Endodermal cell (in vitro differentiated cells): ENCODE results near the gene UBE3C. TPM values are rescaled to one million over a fixed set of nuclear protein-coding genes. Genes with fewer than 3 reads are reported as not detected.

Source experiments
- DNase-seq: peaks from one replicate; pipeline ENCODE4 v3.0.0-alpha.2; 2017
- H3K27ac ChIP-seq: 2 replicates; pipeline ENCODE4 v1.5.1; 2013; ENCODE audit warnings: mild to moderate bottlenecking, low read depth, low read length, moderate library complexity
- H3K27me3 ChIP-seq: 2 replicates; pipeline ENCODE4 v1.6.1; 2013; ENCODE audit warnings: mild to moderate bottlenecking, low read length, moderate library complexity; ENCODE audit not compliant: insufficient read depth, control insufficient read depth, poor library complexity, severe bottlenecking
- H3K36me3 ChIP-seq: 2 replicates; pipeline ENCODE4 v1.7.0; 2013; ENCODE audit warnings: mild to moderate bottlenecking, low read length, moderate library complexity; ENCODE audit not compliant: control insufficient read depth, insufficient read depth
- H3K4me1 ChIP-seq: one replicate; pipeline ENCODE4 v1.7.0; 2013; ENCODE audit warnings: low read length; ENCODE audit not compliant: control insufficient read depth, insufficient read depth
- H3K4me3 ChIP-seq: 2 replicates; pipeline ENCODE4 v1.5.1; 2013; ENCODE audit warnings: mild to moderate bottlenecking, low read length, moderate library complexity
- H3K9ac ChIP-seq: 2 replicates; pipeline ENCODE4 v1.6.1; 2013; ENCODE audit warnings: mild to moderate bottlenecking, low read length, moderate library complexity; ENCODE audit not compliant: poor library complexity, severe bottlenecking; ENCODE audit errors: extremely low read depth
- H3K9me3 ChIP-seq: 2 replicates; pipeline ENCODE4 v1.6.1; 2013; ENCODE audit warnings: mild to moderate bottlenecking, low read length, moderate library complexity; ENCODE audit not compliant: control insufficient read depth
- H3K27ac Mint-ChIP-seq: 2 replicates; pipeline ENCODE4 v1.8.0; 2020; ENCODE audit warnings: mixed read lengths
- H3K27me3 Mint-ChIP-seq: 2 replicates; pipeline ENCODE4 v1.8.0; 2021; ENCODE audit warnings: mild to moderate bottlenecking, mixed read lengths; ENCODE audit not compliant: insufficient read depth
- H3K36me3 Mint-ChIP-seq: 2 replicates; pipeline ENCODE4 v1.8.0; 2020; ENCODE audit warnings: low read depth, mixed read lengths
- H3K4me1 Mint-ChIP-seq: 2 replicates; pipeline ENCODE4 v1.8.0; 2020; ENCODE audit warnings: mixed read lengths
- H3K4me3 Mint-ChIP-seq: 2 replicates; pipeline ENCODE4 v1.8.0; 2020; ENCODE audit warnings: mild to moderate bottlenecking, moderate library complexity, mixed read lengths
- H3K9me3 Mint-ChIP-seq: 2 replicates; pipeline ENCODE4 v1.8.0; 2020; ENCODE audit warnings: mild to moderate bottlenecking, mixed read lengths
- WGBS, 2 experiments: methylation state at CpG; one replicate each; pipeline versions ENCODE4 v1.1.5 to v1.1.7; 2013; ENCODE audit warnings: missing lambda C conversion rate in 2 of 2, mixed read lengths in 1 of 2; ENCODE audit not compliant: insufficient coverage in 1 of 2, insufficient read length in 1 of 2; 5-methylcytosine and 5-hydroxymethylcytosine counted together
- total RNA-seq, 2 donors: library from RNA; stranded (reverse); fragmentation: NEBNext Ultra II Directional in 1 of 2; extraction: Animal tissue kit (Norgen Biotek cat#: 25700) in 1 of 2; gene quantifications; 2 replicates in 1 of 2; 3 replicates in 1 of 2; pipeline ENCODE4 v1.2.1, GENCODE V29; 2021
- TF ChIP-seq, protein P1 (sequence below): fragments of 200-600 bp; sonication (generic); conservative IDR thresholded peaks from 2 replicates; pipeline ENCODE4 v1.5.0; 2021; ENCODE audit warnings: antibody characterized with exemption, mild to moderate bottlenecking

Gene UBE3C
- total RNA-seq, 2 donors from 2014 or later: 53.4 to 55.9 TPM

DNA sequence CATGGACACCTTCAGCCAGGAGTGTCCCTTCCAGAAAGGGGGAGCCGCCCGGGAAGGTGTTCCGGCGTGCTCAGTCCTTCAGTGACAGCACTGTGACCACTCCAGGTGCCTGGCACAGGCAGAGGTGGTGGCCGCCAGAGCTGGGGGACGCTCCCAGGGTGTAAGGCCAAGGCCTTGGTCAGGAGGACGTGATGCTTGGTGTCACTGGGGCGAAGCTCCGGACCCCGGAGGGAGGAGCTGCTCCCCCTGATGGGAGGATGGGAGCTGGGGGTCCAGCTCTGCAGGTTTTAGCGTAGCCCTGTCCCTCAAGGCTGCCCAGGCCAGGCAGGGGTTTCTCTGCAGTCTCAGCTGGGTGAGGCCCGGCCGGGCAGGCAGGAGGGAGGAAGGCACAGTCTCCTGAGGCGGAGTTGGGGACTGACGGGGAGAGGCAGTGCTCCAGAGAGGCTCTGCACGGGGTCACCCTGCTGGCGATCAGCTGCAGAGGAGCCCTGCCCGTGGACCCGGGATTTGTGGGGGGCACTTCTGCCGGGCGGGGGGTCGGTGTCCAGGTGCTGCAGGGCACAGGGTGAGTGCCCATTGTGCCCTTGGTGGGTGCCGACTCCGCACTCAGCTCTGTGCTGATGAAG lies 141.6 kb downstream of the UBE3C start:
- TF ChIP-seq, protein P1, sequence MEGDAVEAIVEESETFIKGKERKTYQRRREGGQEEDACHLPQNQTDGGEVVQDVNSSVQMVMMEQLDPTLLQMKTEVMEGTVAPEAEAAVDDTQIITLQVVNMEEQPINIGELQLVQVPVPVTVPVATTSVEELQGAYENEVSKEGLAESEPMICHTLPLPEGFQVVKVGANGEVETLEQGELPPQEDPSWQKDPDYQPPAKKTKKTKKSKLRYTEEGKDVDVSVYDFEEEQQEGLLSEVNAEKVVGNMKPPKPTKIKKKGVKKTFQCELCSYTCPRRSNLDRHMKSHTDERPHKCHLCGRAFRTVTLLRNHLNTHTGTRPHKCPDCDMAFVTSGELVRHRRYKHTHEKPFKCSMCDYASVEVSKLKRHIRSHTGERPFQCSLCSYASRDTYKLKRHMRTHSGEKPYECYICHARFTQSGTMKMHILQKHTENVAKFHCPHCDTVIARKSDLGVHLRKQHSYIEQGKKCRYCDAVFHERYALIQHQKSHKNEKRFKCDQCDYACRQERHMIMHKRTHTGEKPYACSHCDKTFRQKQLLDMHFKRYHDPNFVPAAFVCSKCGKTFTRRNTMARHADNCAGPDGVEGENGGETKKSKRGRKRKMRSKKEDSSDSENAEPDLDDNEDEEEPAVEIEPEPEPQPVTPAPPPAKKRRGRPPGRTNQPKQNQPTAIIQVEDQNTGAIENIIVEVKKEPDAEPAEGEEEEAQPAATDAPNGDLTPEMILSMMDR: no peak
- H3K36me3 ChIP-seq: no peaks in the 10 kb centered on the region
- 92 to 96% methylated on average over 20 to 24 of the region's 24 CpGs for WGBS, 2 experiments
- Mint-ChIP-seq H3K36me3 (no peaks in the 10 kb centered on the region), H3K4me3 (no peak overlapping the region), H3K27ac (no peak overlapping the region), H3K27me3 (peaks cover 2% of the 10 kb centered on the region), H3K9me3 (peaks cover 17% of the 10 kb centered on the region), H3K4me1 (peaks cover 2% of the 10 kb centered on the region)
- no peak overlapping the region for H3K9ac ChIP-seq
- no peaks in the 10 kb centered on the region for H3K4me1 ChIP-seq
- DNase-seq: peak; percentile 54
- H3K27ac ChIP-seq: no peak overlapping the region
- no peak overlapping the region for H3K4me3 ChIP-seq
- peaks cover 8% of the 10 kb centered on the region for H3K9me3 ChIP-seq
- no peaks in the 10 kb centered on the region for H3K27me3 ChIP-seq

DNA sequence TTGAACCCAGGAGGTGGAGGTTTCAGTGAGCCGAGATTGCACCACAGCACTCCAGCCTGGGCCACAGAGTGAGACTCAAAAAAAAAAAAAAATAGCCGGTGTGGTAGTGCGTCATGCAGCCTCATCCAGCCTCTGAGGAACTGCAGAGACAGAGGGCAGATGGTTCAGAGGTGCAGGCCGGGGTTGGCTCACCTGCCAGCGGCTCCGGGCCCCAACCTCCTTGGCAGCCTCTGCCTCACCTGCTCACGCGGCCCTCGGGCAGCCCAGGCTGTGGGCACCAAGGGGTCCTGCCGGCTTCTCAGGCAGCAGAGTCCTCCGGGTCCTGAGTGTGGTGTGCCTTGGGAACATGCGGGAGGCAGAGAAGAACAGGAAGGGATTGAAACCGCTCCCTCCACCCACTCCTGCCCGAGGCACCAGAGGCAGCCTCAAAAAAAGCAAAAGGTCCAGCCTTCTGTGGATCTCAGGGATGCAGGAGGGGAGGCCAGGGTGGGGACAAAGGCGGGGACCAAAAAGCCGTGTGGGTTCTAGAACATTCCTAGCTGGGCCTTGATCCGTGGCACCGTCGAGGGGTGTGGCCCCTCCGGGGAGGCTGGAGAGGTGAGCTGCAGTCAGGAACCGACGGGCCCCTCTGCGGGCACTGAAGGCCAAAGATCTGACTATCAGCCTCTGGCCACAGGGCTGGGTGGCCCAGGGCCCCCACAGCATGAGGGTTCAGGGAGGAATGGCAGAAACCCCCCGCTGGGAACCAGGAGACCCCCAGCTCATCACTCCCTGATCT lies 142.7 kb downstream of the UBE3C start:
- H3K4me3 Mint-ChIP-seq: no peak overlapping the region

DNA sequence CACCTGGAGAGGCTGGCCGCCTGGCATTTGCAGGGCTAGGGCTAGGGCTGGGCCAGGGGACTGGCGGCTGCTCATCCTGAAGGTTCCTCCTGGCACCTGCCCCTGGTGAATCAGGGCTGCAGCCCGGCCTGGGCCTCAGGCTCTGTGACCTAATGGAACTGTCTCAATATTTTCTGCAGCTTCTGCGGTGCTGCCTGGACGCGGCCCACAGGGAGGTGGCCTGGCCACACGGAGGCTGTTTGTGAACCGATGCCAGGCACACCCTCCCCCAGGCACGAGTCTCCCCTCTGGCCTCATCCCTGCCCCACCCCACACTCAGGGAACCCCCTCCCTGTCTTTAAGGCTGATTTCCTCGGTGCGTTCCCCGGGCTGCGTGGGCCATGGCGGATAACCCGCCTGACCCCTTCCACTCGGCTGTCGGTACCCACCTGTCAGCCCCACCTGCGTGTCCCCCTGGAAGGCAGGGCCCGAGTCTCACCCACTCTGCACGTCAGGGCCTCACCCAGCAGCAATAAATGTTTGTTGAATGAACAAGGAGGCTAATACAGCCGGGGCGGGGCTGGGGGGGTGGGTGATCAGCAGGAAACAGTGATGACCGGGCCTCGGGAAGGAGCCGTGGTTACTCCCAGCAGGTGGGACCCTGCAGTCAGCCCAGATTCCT lies 143.5 kb downstream of the UBE3C start:
- H3K36me3 Mint-ChIP-seq: no peaks in the 10 kb centered on the region
- H3K27me3 ChIP-seq: no peaks in the 10 kb centered on the region
- no peaks in the 10 kb centered on the region for H3K36me3 ChIP-seq
- H3K4me3 Mint-ChIP-seq: no peak overlapping the region
- H3K27ac ChIP-seq: no peak overlapping the region
- H3K27me3 Mint-ChIP-seq: peaks cover 2% of the 10 kb centered on the region
- TF ChIP-seq, protein P1: no peak
- peaks cover 8% of the 10 kb centered on the region for H3K9me3 ChIP-seq
- H3K9ac ChIP-seq: no peak overlapping the region
- DNase-seq: peak; percentile 75
- H3K27ac Mint-ChIP-seq: no peak overlapping the region
- H3K4me3 ChIP-seq: no peak overlapping the region
- H3K9me3 Mint-ChIP-seq: peaks cover 18% of the 10 kb centered on the region
- 76 to 82% methylated on average over 16 to 25 of the region's 25 CpGs for WGBS, 2 experiments
- H3K4me1 Mint-ChIP-seq: peaks cover 2% of the 10 kb centered on the region
- no peaks in the 10 kb centered on the region for H3K4me1 ChIP-seq

More for the DNA sequence above, 142.7 kb downstream of the UBE3C start:
- H3K9ac ChIP-seq: no peak overlapping the region
- H3K36me3 ChIP-seq: no peaks in the 10 kb centered on the region
- H3K27me3 ChIP-seq: no peaks in the 10 kb centered on the region
- H3K9me3 ChIP-seq: peaks cover 8% of the 10 kb centered on the region
- Mint-ChIP-seq H3K9me3 (peaks cover 18% of the 10 kb centered on the region), H3K4me1 (peaks cover 2% of the 10 kb centered on the region), H3K27me3 (peaks cover 2% of the 10 kb centered on the region), H3K27ac (no peak overlapping the region), H3K36me3 (no peaks in the 10 kb centered on the region)
- TF ChIP-seq, protein P1: no peak
- WGBS, 2 experiments: 90 to 91% methylated on average over 8 to 24 of the region's 24 CpGs
- DNase-seq: no peak
- H3K4me1 ChIP-seq: no peaks in the 10 kb centered on the region
- H3K4me3 ChIP-seq: no peak overlapping the region
- no peak overlapping the region for H3K27ac ChIP-seq
